ENCODE results near the gene SYNE4. TPM values are rescaled to one million over a fixed set of nuclear protein-coding genes. Genes with fewer than 3 reads are reported as not detected.
A peak's percentile ranks its signal among the peaks of the same experiment; 100 is the strongest.

Gene SYNE4
- total and polyA plus RNA-seq, 9 of the 15 experiments (the other 6 are each of a cell fraction or from before 2014, with no cell fraction given): 0.03 to 0.65 (median 0.29) TPM

- Histone ChIP-seq H4K20me1 (replicated peaks; ENCODE audit: control insufficient read depth, insufficient read depth, low read length) (0 out of 2 replicates have a peak, but pooled peaks cover 4% of the 10 kb centered on the region), H3K79me2 (ENCODE audit: control insufficient read depth, insufficient read depth, low read length) (peaks cover 19% of the 10 kb centered on the region), H3K27ac (ENCODE audit: extremely low read depth, low read depth, low read length) (no peak overlapping the region), H2AFZ (ENCODE audit: low read depth, low read length) (0 out of 2 replicates have a peak overlapping the region, but pooled peaks have one; percentile 38), H3K9me3 (replicated peaks; ENCODE audit: control insufficient read depth, insufficient read depth, low read depth, low read length) (peaks cover 3% of the 10 kb centered on the region), H3K36me3 (ENCODE audit: control insufficient read depth, insufficient read depth, low read length) (no peaks in the 10 kb centered on the region), H3K4me1 (replicated peaks in 1 of 2; ENCODE audit: control insufficient read depth in 2 of 2, insufficient read depth in 2 of 2, low read length in 2 of 2) (peaks cover 9 to 38% of the 10 kb centered on the region in 2 experiments; a peak in 4 of 5 replicates), H3K9ac (ENCODE audit: insufficient read depth in 1 of 2, low read depth in 2 of 2, low read length in 2 of 2) (no peak overlapping the region), H3K4me2 (ENCODE audit: insufficient read depth, low read length) (no peak overlapping the region), H3K4me3 (no peak overlapping the region), H3K9me1 (ENCODE audit: control insufficient read depth, insufficient read depth, low read length) (peaks cover 3% of the 10 kb centered on the region), H3K27me3 (ENCODE audit: control insufficient read depth in 2 of 2, insufficient read depth in 2 of 2, low read length in 2 of 2) (peaks cover 0 to under 1% of the 10 kb centered on the region in 2 experiments; a peak in 1 of 5 replicates)
- intact Hi-C loops (cut with micrococcal nuclease) (loop anchor here (10.0 kb wide), 1 partner anchor 123 kb away; the partner anchor contains the start of genes OVOL3, POLR2I and TBCB), in situ Hi-C loops (cut with MboI) (no loop called here)
- CTCF ChIA-PET (ENCODE audit: low intra/inter-chr PET ratio): no interaction called here
- POLR2A ChIA-PET: no interaction called here
- ATAC-seq (no peak), DNase-seq (ENCODE audit: extremely low read depth in 1 of 4, low spot score in 3 of 4) (no peak), FAIRE-seq (no peak)
- BruUV-seq (replicated peaks): no TSS peak
- 49% methylated on average over 5 of the region's 7 CpGs for WGBS (ENCODE audit: insufficient coverage, low coverage, missing lambda C conversion rate)
- no peak for TF ChIP-seq CBFB (CRISPR knock-in tag; IDR thresholded peaks at IDR 0.05)
- TF ChIP-seq ZNF668 (CRISPR knock-in tag; IDR thresholded peaks at IDR 0.05): no peak
- TF ChIP-seq EGR1 (conservative IDR thresholded peaks at IDR 0.05): no peak
- TF ChIP-seq ZNF76 (CRISPR knock-in tag; IDR thresholded peaks at IDR 0.05; ENCODE audit: borderline replicate concordance): no peak
- TF ChIP-seq CBX5 (IDR thresholded peaks at IDR 0.05; ENCODE audit: borderline replicate concordance, low read depth): no peak
- 0 out of 2 replicates have a peak, but pooled peaks have one; percentile 21 for TF ChIP-seq ZNF121 (CRISPR knock-in tag; conservative IDR thresholded peaks at IDR 0.05)
- TF ChIP-seq, protein P1, sequence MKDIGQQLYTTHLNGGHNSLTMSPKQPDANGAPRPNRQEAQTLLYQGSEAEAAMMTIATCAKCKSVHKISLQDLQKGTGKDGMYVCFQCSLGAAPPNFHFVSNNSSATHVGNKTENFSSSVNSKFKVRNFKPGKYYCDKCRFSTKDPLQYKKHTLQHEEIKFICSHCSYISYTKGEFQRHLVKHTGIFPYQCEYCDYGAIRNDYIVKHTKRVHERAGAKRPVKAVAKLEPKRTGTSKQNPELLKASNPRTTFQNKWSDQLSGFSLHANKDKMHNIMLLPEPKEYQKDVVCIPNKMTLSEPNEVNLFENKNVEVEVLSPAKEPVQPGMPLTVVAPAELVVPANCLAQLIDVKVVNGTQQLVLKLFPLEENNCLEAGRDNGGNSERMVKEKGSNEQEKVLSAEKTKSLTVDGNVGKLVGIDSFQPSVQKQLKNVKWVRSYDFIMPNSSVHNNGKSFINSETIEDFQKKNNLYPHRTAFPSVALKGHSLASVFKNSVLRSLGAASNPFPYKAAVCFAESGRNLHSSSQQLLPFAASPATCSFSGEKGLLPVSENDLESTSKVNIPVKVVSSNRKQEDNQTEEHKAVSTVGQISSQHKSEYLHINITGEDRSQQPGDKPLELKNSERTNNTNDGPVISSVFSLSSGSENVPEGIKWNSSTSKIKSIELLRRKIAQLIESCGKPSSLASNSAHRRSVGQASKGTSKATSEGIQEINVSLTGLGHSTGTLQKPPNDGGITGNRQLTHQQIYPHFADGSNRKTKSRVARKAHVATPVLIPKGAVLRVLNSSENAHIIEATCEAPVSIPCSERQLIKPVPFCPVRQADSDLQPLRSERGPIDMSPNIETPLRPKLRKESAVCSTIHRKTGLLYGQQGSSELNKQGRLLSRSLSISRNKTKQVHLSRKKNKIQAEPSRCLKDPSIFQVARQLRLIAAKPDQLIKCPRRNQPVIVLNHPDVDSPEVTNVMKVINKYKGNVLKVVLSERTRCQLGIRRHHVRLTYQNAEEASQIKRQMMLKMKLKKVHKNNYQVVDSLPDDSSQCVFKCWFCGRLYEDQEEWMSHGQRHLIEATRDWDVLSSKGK (CRISPR knock-in tag; IDR thresholded peaks at IDR 0.05): no peak
- TF ChIP-seq, protein P2, sequence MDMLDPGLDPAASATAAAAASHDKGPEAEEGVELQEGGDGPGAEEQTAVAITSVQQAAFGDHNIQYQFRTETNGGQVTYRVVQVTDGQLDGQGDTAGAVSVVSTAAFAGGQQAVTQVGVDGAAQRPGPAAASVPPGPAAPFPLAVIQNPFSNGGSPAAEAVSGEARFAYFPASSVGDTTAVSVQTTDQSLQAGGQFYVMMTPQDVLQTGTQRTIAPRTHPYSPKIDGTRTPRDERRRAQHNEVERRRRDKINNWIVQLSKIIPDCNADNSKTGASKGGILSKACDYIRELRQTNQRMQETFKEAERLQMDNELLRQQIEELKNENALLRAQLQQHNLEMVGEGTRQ (CRISPR knock-in tag; IDR thresholded peaks at IDR 0.05): peak; percentile 28
- TF ChIP-seq LEF1 (IDR thresholded peaks at IDR 0.05): no peak
- TF ChIP-seq CHCHD3 (CRISPR knock-in tag; IDR thresholded peaks at IDR 0.05): no peak
- no peak for TF ChIP-seq RCOR1 (IDR thresholded peaks at IDR 0.05; ENCODE audit: borderline replicate concordance in 1 of 2, low read depth in 2 of 2, low read length in 2 of 2)
- TF ChIP-seq SREBF2 (CRISPR knock-in tag; IDR thresholded peaks at IDR 0.05): no peak
- no peak for TF ChIP-seq POLR2A (conservative IDR thresholded peaks at IDR 0.05)
- TF ChIP-seq, protein P3, sequence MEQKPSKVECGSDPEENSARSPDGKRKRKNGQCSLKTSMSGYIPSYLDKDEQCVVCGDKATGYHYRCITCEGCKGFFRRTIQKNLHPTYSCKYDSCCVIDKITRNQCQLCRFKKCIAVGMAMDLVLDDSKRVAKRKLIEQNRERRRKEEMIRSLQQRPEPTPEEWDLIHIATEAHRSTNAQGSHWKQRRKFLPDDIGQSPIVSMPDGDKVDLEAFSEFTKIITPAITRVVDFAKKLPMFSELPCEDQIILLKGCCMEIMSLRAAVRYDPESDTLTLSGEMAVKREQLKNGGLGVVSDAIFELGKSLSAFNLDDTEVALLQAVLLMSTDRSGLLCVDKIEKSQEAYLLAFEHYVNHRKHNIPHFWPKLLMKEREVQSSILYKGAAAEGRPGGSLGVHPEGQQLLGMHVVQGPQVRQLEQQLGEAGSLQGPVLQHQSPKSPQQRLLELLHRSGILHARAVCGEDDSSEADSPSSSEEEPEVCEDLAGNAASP (IDR thresholded peaks at IDR 0.05): no peak
- no peak for TF ChIP-seq NR4A1 (CRISPR knock-in tag; IDR thresholded peaks at IDR 0.05)
- no peak for TF ChIP-seq NR4A1 (tag; IDR thresholded peaks at IDR 0.05)
- no peak for TF ChIP-seq GATA2 (CRISPR knock-in tag; IDR thresholded peaks at IDR 0.05)
- TF ChIP-seq GABPA (tag; conservative IDR thresholded peaks at IDR 0.05; ENCODE audit: low read depth): no peak
- TF ChIP-seq NFXL1 (CRISPR knock-in tag; IDR thresholded peaks at IDR 0.05): no peak
Observed at GRCh38 chr19:35991731-35992450, 16.7 kb downstream of the SYNE4 start.

Data from K562 (cell line).